Activated CD4-positive, alpha-beta T cell treated with anti-CD3 and anti-CD28 coated beads, Interleukin-2, amount 50 U/mL, for 16 hours (primary cell): ENCODE measurements around the gene PRR5L.

Source experiments
- DNase-seq: peaks from one replicate; pipeline ENCODE4 v3.0.0-alpha.2; 2020

PRR5L gene

GRCh38 chr11:36361472-36361871, 65.4 kb downstream of the PRR5L start:
- no peak for DNase-seq

- DNase-seq = no peak
Measured at GRCh38 chr11:36361901-36362391, 65.9 kb downstream of the PRR5L start.

- DNase-seq = no peak
Measured at GRCh38 chr11:36362902-36363301, 66.8 kb downstream of the PRR5L start.

- DNase-seq = no peak
Measured at GRCh38 chr11:36363361-36364268, 67.5 kb downstream of the PRR5L start.

DNA sequence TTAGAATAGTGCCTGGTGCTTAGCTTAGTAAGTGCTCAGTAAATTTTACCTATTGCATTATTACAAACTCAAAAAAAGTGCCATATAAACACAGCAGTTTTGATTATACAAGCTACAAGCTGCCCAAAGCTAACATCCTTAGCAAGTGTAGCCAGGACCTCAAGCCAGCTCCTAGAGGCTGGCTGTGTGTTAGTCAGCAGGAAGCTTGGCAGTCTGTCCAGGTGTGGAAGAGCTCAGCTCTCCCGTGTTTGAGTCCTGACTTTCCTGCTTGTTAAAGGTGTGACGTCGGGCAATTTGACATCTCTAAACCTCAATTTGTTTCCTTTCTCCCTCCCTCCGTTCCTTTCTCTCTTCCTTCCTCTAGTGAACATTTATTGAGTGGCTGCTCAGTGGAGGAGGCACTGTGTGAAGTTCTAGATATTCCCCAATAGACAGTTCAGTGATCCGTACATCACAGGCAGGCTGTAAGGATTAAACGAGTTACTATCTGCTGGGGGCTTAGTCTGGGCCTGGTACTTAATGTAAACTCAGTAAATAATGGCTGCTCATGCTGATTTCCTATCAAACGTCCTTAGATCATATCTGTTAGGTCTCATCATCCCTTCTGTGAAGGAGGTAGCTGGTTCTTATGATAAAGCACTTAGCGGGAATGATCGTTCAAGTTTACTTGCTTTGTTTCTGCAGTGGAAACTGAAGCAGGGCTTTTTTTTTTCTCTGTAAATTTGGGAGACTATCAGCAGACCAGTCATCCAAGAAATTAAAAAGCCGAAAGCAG, 68.7 kb downstream of the PRR5L start:
- DNase-seq = no peak

DNA sequence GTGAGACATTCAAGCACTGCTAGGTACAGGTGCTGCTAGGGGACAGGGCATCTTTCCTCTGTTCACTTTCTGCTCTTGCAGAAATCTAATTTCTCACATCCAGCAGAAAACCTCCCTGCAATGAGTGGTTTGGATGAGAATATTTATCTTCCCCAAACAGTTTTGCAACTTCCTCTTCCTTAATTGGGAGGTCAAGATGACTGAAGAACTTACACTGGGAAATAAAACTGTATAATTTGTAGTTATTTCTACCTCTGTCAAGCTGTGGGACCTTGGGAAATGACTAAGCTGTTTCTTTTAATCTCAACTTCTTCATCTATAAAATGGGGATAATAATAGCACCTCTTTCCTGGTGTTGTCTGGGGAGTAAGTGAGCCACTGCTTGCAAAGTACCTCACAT, 69.8 kb downstream of the PRR5L start:
- DNase-seq = no peak

GRCh38 chr11:36367806-36368680, 72.0 kb downstream of the PRR5L start:
- no peak for DNase-seq

DNA sequence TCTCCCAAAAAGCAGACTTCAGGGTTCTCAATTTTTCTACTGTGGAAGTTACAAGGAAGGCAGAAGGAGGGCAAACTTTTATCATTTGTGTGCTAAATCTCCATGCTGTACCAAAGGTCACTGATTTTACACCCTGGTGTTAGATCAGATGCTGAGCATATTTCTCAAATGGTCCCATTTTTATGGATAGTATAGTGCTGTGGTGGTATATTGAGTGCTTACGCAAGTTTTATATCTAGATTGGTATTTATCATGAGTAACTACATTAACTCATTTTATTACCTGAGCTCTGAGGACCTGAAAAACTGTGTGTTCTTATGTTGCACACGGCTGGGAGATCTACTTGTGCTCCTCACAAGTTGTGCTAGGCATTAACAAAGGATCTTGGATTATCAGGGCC, 75.1 kb downstream of the PRR5L start:
- no peak for DNase-seq

GRCh38 chr11:36371590-36371989, 75.5 kb downstream of the PRR5L start:
- DNase-seq = no peak

- DNase-seq = no peak
Measured at GRCh38 chr11:36372101-36372771, 76.1 kb downstream of the PRR5L start.

GRCh38 chr11:36373016-36374010, 77.2 kb downstream of the PRR5L start:
- DNase-seq = no peak

GRCh38 chr11:36374726-36375125, 78.6 kb downstream of the PRR5L start:
- no peak for DNase-seq

DNA sequence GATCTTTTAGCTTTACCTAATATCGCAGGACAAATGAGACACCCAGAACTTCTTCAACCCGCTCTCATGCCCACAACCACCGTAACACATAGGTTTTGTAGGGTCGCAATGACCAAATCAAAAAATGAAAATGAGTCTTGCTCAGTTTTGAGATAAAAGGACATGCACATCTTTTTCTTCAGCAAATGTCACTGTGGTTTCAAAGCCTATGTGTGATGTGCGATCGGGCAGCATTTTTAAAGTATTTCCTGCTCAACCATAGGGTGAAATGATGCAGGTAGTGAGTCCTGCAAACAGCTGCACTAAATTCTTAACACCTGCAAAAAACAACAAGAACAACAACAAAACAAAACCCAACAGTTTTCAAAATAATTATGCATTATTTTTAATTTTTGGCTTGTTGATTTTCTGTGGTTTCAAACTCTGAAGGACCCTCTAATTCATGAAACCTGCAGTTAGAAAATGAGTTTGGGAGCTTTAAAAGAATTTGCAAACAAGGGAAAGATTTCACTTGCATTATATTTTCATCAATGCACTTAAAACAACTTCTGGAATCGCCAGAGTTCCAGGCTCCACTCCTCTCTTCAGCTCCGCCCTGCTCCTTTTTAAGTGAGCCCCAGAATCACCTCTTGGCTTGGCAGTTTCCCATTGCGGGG, 79.4 kb downstream of the PRR5L start:
- DNase-seq = peak; percentile 43

- peak; percentile 48 for DNase-seq
Measured at GRCh38 chr11:36376009-36376887, 80.2 kb downstream of the PRR5L start.

- peak; percentile 75 for DNase-seq
Measured at GRCh38 chr11:36376888-36377758, 81.0 kb downstream of the PRR5L start.

DNA sequence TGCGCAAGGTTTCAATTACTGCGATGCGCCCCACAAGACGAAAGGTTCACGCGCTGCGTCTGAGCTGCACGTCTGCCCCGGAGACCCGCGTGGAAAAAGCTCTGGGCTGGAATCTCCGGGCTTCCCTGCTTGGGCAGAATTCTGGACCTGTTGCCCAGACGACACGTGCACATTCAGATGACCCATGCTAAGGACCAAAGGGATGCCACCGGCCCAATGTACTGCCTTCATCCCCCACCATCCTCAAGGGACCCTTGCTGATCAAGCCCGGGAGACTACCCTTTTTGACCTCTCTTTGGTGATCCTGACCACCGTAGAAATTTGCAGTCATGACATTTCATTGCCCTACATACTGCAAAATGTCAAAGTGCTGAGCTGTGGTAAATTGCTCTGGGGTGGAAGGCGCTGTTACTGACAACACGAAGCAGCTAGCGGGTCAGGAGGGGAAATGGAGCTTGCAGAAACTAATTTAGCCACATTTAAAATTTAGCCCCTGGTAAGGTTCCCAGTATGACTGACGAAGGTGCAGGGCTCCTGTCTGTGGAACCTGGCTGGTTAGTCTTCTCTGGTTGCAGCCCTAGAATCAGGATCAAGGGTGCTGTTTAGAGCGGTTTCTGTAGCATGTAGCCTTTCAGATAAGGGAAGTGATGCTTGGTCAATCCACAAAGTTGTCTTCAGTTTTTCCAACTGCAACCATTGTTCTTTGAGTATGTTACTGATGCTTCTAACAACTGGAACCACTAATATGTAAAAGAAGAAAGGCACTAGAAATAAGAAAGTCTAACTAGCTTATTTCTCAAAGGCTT, 81.9 kb downstream of the PRR5L start:
- no peak for DNase-seq

DNA sequence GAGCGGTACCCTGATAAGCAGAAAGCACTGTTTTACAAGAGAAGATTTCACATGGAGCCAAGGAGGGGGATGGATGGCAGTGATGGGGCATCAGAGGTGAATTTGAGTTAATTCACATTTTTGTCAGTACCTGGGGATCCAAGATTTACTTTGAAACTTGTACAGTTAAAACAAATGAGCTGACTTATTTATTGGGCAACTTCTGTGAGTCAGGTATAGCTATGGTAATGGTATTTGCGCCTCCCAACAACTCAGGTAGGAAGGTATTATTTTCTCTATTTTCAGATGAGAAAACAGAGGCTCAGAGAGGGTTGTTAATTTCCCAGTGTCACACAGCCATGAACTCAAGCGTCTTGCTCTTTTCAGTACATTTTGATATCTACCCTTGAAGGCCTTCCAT, 83.6 kb downstream of the PRR5L start:
- no peak for DNase-seq
